Spleen (tissue), 7 donors: ENCODE data around the gene PITPNC1.

ENCODE experiments used
- CTCF ChIP-seq, 11 experiments: fragments of 200-600 bp in 7 of 11; fragments of 450-650 bp in 4 of 11; sonication (generic) in 4 of 11; IDR thresholded peaks in 8 of 11; conservative IDR thresholded peaks in 3 of 11; 1 replicate in 7 of 11; 2 replicates in 4 of 11; pipeline versions ENCODE4 v1.4.0 to v1.8.0; 2016 to 2021; ENCODE audit warnings: antibody characterized with exemption in 11 of 11, inconsistent platforms in 4 of 11, mild to moderate bottlenecking in 1 of 11
- POLR2A ChIP-seq, 3 donors: fragments of 450-650 bp; IDR thresholded peaks; one replicate each; pipeline ENCODE4 v1.5.1; 2017; ENCODE audit warnings: antibody characterized with exemption in 3 of 3, mild to moderate bottlenecking in 1 of 3
- POLR2AphosphoS5 ChIP-seq, 3 donors: sonication (generic); formaldehyde crosslinking; IDR thresholded peaks; one replicate each; pipeline ENCODE4 v1.5.1; 2017; ENCODE audit warnings: antibody characterized with exemption in 3 of 3
- donor health status: DM: no; HTN: no; CAD: no; lungs with moderate emphysema.
- donor health status: DM: no; HTN: no; CAD: no.
- donor health status: DM: no; HTN: no; CAD: no.

- TF ChIP-seq CTCF (IDR thresholded peaks at IDR 0.05 in 8 of 11, conservative IDR thresholded peaks at IDR 0.05 in 3 of 11) (no peak), POLR2AphosphoS5 (IDR thresholded peaks at IDR 0.05) (no peak), POLR2A (IDR thresholded peaks at IDR 0.05) (no peak)
Measured at GRCh38 chr17:67574658-67575293, 197.7 kb downstream of the PITPNC1 start.
